GM12878 (cell line): ENCODE measurements around the gene GPBP1L1. TPM values are rescaled to one million over a fixed set of nuclear protein-coding genes. Genes with fewer than 3 reads are reported as not detected.
"Not testable (repeated sequence)": the region's sequence is repeated elsewhere in the genome, so short reads cannot be mapped to it uniquely, and the experiment has no call there.

Experiments used
- ATAC-seq: fragments of 200-7000 bp; cut with Tn5 transposase; 3 replicates; pipeline ENCODE4 v1.9.1; 2020; ENCODE audit warnings: mild to moderate bottlenecking, moderate library complexity
- BruUV-seq: library from RNA; stranded (reverse); fragments of 400-500 nt; replicated peaks from 2 replicates; lab custom pipeline; 2021; lab: Mats Ljungman, UMichigan
- CTCF ChIA-PET: fragments of 300-600 bp; sonication (Branson Sonifier 250); formaldehyde crosslinking; extraction: SDS; loops from one replicate; lab custom pipeline; 2021; ENCODE audit warnings: inconsistent platforms; lab: Yijun Ruan, JAX
- POLR2A ChIA-PET: fragments of 350-600 bp; formaldehyde crosslinking; extraction: SDS; loops from one replicate; lab custom pipeline; 2021; ENCODE audit warnings: inconsistent platforms; lab: Charles Lee
- RAD21 ChIA-PET: fragments of 300-600 bp; sonication (Branson Sonifier 250); formaldehyde crosslinking; loops from one replicate; lab custom pipeline; 2023; ENCODE audit warnings: antibody characterized with exemption; ENCODE audit not compliant: unreplicated experiment; lab: Charles Lee
- SMC1A ChIA-PET: fragments of 300-600 bp; sonication (Branson Sonifier 250); formaldehyde crosslinking; loops from one replicate; lab custom pipeline; 2023; ENCODE audit not compliant: unreplicated experiment, uncharacterized antibody; lab: Charles Lee
- DNase-seq: peaks from one replicate; pipeline ENCODE4 v3.0.0-alpha.2; 2011; ENCODE audit warnings: low read depth, low spot score
- FAIRE-seq: peaks from 3 replicates; lab custom pipeline; 2011; peaks lifted over from hg19 to GRCh38; lab: Jason Lieb, UNC
- H2AFZ ChIP-seq: 2 replicates; pipeline ENCODE4 v1.6.0; 2011; ENCODE audit warnings: low read depth, low read length, control low read depth; ENCODE audit not compliant: control insufficient read depth
- H3K27ac ChIP-seq: 2 replicates; pipeline ENCODE4 v1.5.1; 2011; ENCODE audit warnings: control low read depth; ENCODE audit not compliant: control insufficient read depth, insufficient read depth
- H3K27me3 ChIP-seq, 2 experiments: replicated peaks in 1 of 2; 2 replicates each; pipeline versions ENCODE4 v1.6.0 to v1.6.1; 2011; ENCODE audit warnings: low read length in 1 of 2; ENCODE audit not compliant: control insufficient read depth in 2 of 2, insufficient read depth in 2 of 2
- H3K36me3 ChIP-seq, 2 experiments: 2 replicates each; pipeline ENCODE4 v1.5.1; 2011; ENCODE audit warnings: low read length in 1 of 2; ENCODE audit not compliant: control insufficient read depth in 2 of 2, insufficient read depth in 2 of 2
- H3K4me1 ChIP-seq: 2 replicates; pipeline ENCODE4 v1.6.1; 2011; ENCODE audit warnings: mild to moderate bottlenecking, low read length, moderate library complexity, mixed read lengths; ENCODE audit not compliant: control insufficient read depth, insufficient read depth
- H3K4me2 ChIP-seq: 2 replicates; pipeline ENCODE4 v1.6.0; 2011; ENCODE audit warnings: control low read depth; ENCODE audit not compliant: control insufficient read depth, insufficient read depth
- H3K4me3 ChIP-seq: fragments of 200-600 bp; sonication (generic); 2 replicates; pipeline ENCODE4 v1.5.1; 2016
- H3K79me2 ChIP-seq: 2 replicates; pipeline ENCODE4 v1.6.0; 2011; ENCODE audit warnings: low read length; ENCODE audit not compliant: control insufficient read depth, insufficient read depth
- H3K9ac ChIP-seq: 2 replicates; pipeline ENCODE4 v1.8.0; 2011; ENCODE audit warnings: low read length, control low read depth, mixed read lengths; ENCODE audit not compliant: control insufficient read depth, insufficient read depth
- H3K9me3 ChIP-seq: replicated peaks from 3 replicates; pipeline ENCODE4 v1.5.1; 2011; ENCODE audit warnings: mild to moderate bottlenecking, low read length; ENCODE audit not compliant: control insufficient read depth, insufficient read depth
- H4K20me1 ChIP-seq: 2 replicates; pipeline ENCODE4 v1.6.0; 2011; ENCODE audit not compliant: control insufficient read depth, insufficient read depth
- EGR1 ChIP-seq, 2 experiments: IDR thresholded peaks; 1 replicate in 1 of 2; 2 replicates in 1 of 2; pipeline ENCODE4 v1.6.1; 2011 to 2012; ENCODE audit warnings: low read depth in 2 of 2, low read length in 2 of 2, borderline replicate concordance in 1 of 2, mild to moderate bottlenecking in 1 of 2, moderate library complexity in 1 of 2
- SMAD1 ChIP-seq: fragments of 450-650 bp; IDR thresholded peaks from 2 replicates; pipeline ENCODE4 v1.6.1; 2018; ENCODE audit warnings: mild to moderate bottlenecking, low read depth; ENCODE audit not compliant: partially characterized antibody
- WGBS: methylation state at CpG from one replicate; pipeline ENCODE4 v1.1.6; 2016; ENCODE audit warnings: low lambda C conversion rate; ENCODE audit not compliant: insufficient replicate concordance, insufficient coverage; ENCODE audit errors: missing lambda C conversion rate; 5-methylcytosine and 5-hydroxymethylcytosine counted together
- in situ Hi-C: fragments of 300-500 bp; cut with MboI; formaldehyde crosslinking; loops from 9 replicates; pipeline ENCODE4 v1.14.3; 2018; ENCODE audit warnings: mixed read lengths
- intact Hi-C: fragments of 100-400 bp; cut with micrococcal nuclease; formaldehyde crosslinking; loops from one replicate; pipeline ENCODE4 v1.14.2; 2022; ENCODE audit not compliant: unreplicated experiment
- polyA plus RNA-seq, 11 experiments: library from polyadenylated mRNA; depleted of rRNA in 4 of 11; unstranded in 6 of 11; stranded (reverse) in 5 of 11; fragments of >200 nt; fragmentation: Nextera tagmentation in 4 of 11; fragmentation: Illumina TruSeq in 1 of 11; extraction: Ambion mirVana in 4 of 11; extraction: Trizol in 1 of 11; gene quantifications; 1 replicate in 1 of 11; 2 replicates in 10 of 11; pipeline versions ENCODE4 v1.2.1 to v1.2.3, GENCODE V29; 2011 to 2016; ENCODE audit warnings: inconsistent platforms in 2 of 11, missing spikeins in 2 of 11, low read depth in 1 of 11
- total RNA-seq, 4 experiments: library from RNA; depleted of rRNA in 3 of 4; stranded (reverse); fragments of >200 nt in 3 of 4; fragmentation: Illumina TruSeq in 1 of 4; extraction: Trizol in 1 of 4; gene quantifications; 2 replicates each; pipeline versions ENCODE4 v1.2.1 to v1.2.3, GENCODE V29; 2013 to 2021
- TF ChIP-seq, protein P1 (sequence below), 3 experiments: IDR thresholded peaks in 2 of 3; conservative IDR thresholded peaks in 1 of 3; 2 replicates each; pipeline ENCODE4 v1.5.1; 2011; ENCODE audit warnings: low read depth in 3 of 3, low read length in 3 of 3, mild to moderate bottlenecking in 3 of 3, control low read depth in 2 of 3, moderate library complexity in 2 of 3, inconsistent platforms in 1 of 3, mixed read lengths in 1 of 3; ENCODE audit not compliant: control insufficient read depth in 2 of 3, insufficient read depth in 1 of 3; ENCODE audit errors: extremely low read depth in 1 of 3

GPBP1L1 gene
- total and polyA plus RNA-seq, 10 of the 15 experiments (the other 5 are each of a cell fraction or from before 2014, with no cell fraction given): 37.3 to 91.6 (median 81.2) TPM

GRCh38 chr1:45726007-45726406, 39.7 kb upstream of the GPBP1L1 start:
- RAD21 ChIA-PET, H3K9ac ChIP-seq, H3K9me3 ChIP-seq, intact Hi-C loops, DNase-seq, H3K79me2 ChIP-seq, in situ Hi-C loops, FAIRE-seq, H3K4me3 ChIP-seq, H3K4me1 ChIP-seq, ATAC-seq, H3K4me2 ChIP-seq, BruUV-seq, H4K20me1 ChIP-seq, CTCF ChIA-PET, H2AFZ ChIP-seq, H3K36me3 ChIP-seq, POLR2A ChIA-PET, H3K27me3 ChIP-seq, H3K27ac ChIP-seq: not testable (repeated sequence)
- 94% methylated on average over 8 of the region's 9 CpGs for WGBS
- SMC1A ChIA-PET: interaction anchor here (0.6 kb wide), 1 partner anchor 215 kb away, joined by 3 read pairs; no protein-coding TSS in a partner anchor

DNA sequence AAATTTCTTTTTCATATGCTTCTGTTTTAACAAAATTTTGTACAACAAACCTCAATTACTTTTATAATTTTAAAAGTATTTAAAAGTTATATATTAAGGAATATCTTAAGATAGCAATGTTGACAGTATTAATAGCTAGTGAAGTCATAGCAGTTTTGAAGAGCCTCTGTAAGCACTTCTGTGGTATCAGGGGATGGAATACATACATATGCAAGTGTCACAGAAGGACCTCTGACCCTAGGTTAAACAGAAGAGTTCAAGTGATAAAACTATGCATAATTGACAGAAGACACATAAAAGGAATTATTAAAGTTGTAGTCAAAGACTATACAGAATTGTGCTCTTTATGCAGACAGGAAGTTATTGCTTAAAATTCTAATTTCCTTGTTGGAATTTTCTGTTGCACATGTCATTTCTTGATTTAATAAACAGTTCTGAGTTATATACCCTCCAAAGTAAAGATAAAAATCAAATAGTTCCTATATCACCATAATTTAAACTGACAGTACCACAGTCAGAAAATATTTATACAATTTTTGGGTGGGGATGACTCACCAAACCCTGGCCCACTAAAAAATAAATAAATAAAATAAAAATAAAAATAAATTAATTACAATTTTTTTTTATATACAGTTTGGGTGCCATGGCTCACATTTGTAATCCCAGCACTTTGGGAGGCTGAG, 37.1 kb upstream of the GPBP1L1 start:
- Histone ChIP-seq H4K20me1 (no peaks in the 10 kb centered on the region), H3K27ac (no peak overlapping the region), H3K9ac (no peak overlapping the region), H3K27me3 (no peaks in the 10 kb centered on the region), H3K36me3 (no peaks in the 10 kb centered on the region; a peak in 1 of 4 replicates), H3K4me3 (no peak overlapping the region), H3K4me1 (no peaks in the 10 kb centered on the region), H3K4me2 (no peak overlapping the region), H3K9me3 (no peaks in the 10 kb centered on the region)
- ATAC-seq (no peak), DNase-seq (no peak)
- POLR2A ChIA-PET: no interaction called here
- RAD21 ChIA-PET: no interaction called here
- SMC1A ChIA-PET: no interaction called here
- intact Hi-C loops: no loop called here
- BruUV-seq: no TSS peak
- CTCF ChIA-PET: no interaction called here
- TF ChIP-seq EGR1 (IDR thresholded peaks at IDR 0.05; ENCODE audit: borderline replicate concordance in 1 of 2, low read depth in 2 of 2, low read length in 2 of 2) (no peak), SMAD1 (no peak)
- TF ChIP-seq, protein P1, sequence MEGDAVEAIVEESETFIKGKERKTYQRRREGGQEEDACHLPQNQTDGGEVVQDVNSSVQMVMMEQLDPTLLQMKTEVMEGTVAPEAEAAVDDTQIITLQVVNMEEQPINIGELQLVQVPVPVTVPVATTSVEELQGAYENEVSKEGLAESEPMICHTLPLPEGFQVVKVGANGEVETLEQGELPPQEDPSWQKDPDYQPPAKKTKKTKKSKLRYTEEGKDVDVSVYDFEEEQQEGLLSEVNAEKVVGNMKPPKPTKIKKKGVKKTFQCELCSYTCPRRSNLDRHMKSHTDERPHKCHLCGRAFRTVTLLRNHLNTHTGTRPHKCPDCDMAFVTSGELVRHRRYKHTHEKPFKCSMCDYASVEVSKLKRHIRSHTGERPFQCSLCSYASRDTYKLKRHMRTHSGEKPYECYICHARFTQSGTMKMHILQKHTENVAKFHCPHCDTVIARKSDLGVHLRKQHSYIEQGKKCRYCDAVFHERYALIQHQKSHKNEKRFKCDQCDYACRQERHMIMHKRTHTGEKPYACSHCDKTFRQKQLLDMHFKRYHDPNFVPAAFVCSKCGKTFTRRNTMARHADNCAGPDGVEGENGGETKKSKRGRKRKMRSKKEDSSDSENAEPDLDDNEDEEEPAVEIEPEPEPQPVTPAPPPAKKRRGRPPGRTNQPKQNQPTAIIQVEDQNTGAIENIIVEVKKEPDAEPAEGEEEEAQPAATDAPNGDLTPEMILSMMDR (IDR thresholded peaks at IDR 0.05 in 2 of 3, conservative IDR thresholded peaks at IDR 0.05 in 1 of 3; ENCODE audit: control insufficient read depth in 2 of 3, extremely low read depth in 1 of 3, insufficient read depth in 1 of 3, low read depth in 3 of 3, low read length in 3 of 3): no peak
- TF ChIP-seq, all 136 proteins: peak for 0
- no peak for FAIRE-seq
- H2AFZ ChIP-seq: no peak overlapping the region
- H3K79me2 ChIP-seq: no peaks in the 10 kb centered on the region
- in situ Hi-C loops: no loop called here
